Nephron progenitor cell (in vitro differentiated cells): Measurements from ENCODE around the gene GJA10.

Experiments
- DNase-seq: peaks from one replicate; pipeline ENCODE4 v3.0.0; 2021
- H3K27ac Mint-ChIP-seq: 2 replicates; pipeline ENCODE4 v1.8.0; 2021; ENCODE audit warnings: mild to moderate bottlenecking, moderate library complexity, mixed read lengths
- H3K27me3 Mint-ChIP-seq: 2 replicates; pipeline ENCODE4 v1.8.0; 2021; ENCODE audit warnings: mild to moderate bottlenecking, low read depth, mixed read lengths; ENCODE audit not compliant: poor library complexity
- H3K36me3 Mint-ChIP-seq: 2 replicates; pipeline ENCODE4 v1.8.0; 2021; ENCODE audit warnings: low read depth, mixed read lengths
- H3K4me1 Mint-ChIP-seq: 2 replicates; pipeline ENCODE4 v1.8.0; 2021; ENCODE audit warnings: mixed read lengths
- H3K4me3 Mint-ChIP-seq: 2 replicates; pipeline ENCODE4 v1.8.0; 2021; ENCODE audit warnings: mild to moderate bottlenecking, moderate library complexity, mixed read lengths
- H3K9me3 Mint-ChIP-seq: 2 replicates; pipeline ENCODE4 v1.8.0; 2021; ENCODE audit warnings: mild to moderate bottlenecking, moderate library complexity, mixed read lengths
- CTCF ChIP-seq: fragments of 200-600 bp; sonication (generic); IDR thresholded peaks from 2 replicates; pipeline ENCODE4 v1.5.0; 2021; ENCODE audit warnings: antibody characterized with exemption

GJA10 gene

DNA sequence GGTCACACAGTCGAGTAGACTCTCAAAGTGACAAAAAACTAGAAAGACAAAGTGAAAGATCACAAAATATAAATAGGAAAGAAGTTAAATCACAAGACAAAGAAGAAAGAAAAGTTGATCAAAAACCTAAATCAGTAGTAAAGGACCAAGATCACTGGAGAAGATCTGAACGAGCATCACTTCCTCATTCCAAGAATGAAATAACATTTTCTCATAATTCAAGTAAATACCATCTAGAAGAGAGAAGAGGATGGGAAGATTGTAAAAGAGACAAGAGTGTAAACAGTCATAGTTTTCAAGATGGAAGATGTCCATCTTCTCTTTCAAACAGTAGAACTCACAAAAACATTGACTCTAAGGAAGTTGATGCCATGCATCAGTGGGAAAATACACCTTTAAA lies 31.6 kb upstream of the GJA10 start:
- no peaks in the 10 kb centered on the region for H3K4me1 Mint-ChIP-seq
- no peak for DNase-seq
- H3K27ac Mint-ChIP-seq = no peak overlapping the region
- H3K27me3 Mint-ChIP-seq = no peaks in the 10 kb centered on the region
- H3K36me3 Mint-ChIP-seq = peaks cover 86% of the 10 kb centered on the region
- H3K9me3 Mint-ChIP-seq = peaks cover 18% of the 10 kb centered on the region
- no peak overlapping the region for H3K4me3 Mint-ChIP-seq
- TF ChIP-seq CTCF = no peak

- H3K4me3 Mint-ChIP-seq = no peak overlapping the region
- peaks cover 94% of the 10 kb centered on the region for H3K36me3 Mint-ChIP-seq
- no peak for TF ChIP-seq CTCF
Observed at GRCh38 chr6:89866024-89866678, 28.1 kb upstream of the GJA10 start.

GRCh38 chr6:89873721-89874120 lies 20.5 kb upstream of the GJA10 start:
- no peak for TF ChIP-seq CTCF
- Mint-ChIP-seq H3K27ac (no peak overlapping the region), H3K4me3 (no peak overlapping the region), H3K4me1 (no peaks in the 10 kb centered on the region), H3K9me3 (no peaks in the 10 kb centered on the region), H3K36me3 (peaks cover 35% of the 10 kb centered on the region), H3K27me3 (peaks cover 6% of the 10 kb centered on the region)
- DNase-seq = no peak

More at GRCh38 chr6:89866024-89866678, 28.1 kb upstream of the GJA10 start:
- peaks cover 21% of the 10 kb centered on the region for H3K9me3 Mint-ChIP-seq
- H3K27me3 Mint-ChIP-seq = no peaks in the 10 kb centered on the region
- no peak overlapping the region for H3K27ac Mint-ChIP-seq
- DNase-seq = no peak
- no peaks in the 10 kb centered on the region for H3K4me1 Mint-ChIP-seq

- Mint-ChIP-seq H3K4me1 (no peaks in the 10 kb centered on the region), H3K36me3 (peaks cover 31% of the 10 kb centered on the region), H3K9me3 (no peaks in the 10 kb centered on the region), H3K4me3 (no peak overlapping the region), H3K27me3 (peaks cover 6% of the 10 kb centered on the region), H3K27ac (no peak overlapping the region)
- no peak for TF ChIP-seq CTCF
- DNase-seq = no peak
Observed at GRCh38 chr6:89874438-89874837, 19.8 kb upstream of the GJA10 start.

GRCh38 chr6:89886378-89887120 lies 7.7 kb upstream of the GJA10 start:
- no peak for TF ChIP-seq CTCF
- Mint-ChIP-seq H3K27me3 (peaks cover 24% of the 10 kb centered on the region), H3K4me1 (peaks cover 8% of the 10 kb centered on the region), H3K36me3 (no peaks in the 10 kb centered on the region), H3K27ac (no peak overlapping the region), H3K9me3 (no peaks in the 10 kb centered on the region), H3K4me3 (no peak overlapping the region)
- DNase-seq = no peak
